ENCODE data around the gene MAST3.
"Not testable (repeated sequence)": the region's sequence is repeated elsewhere in the genome, so short reads cannot be mapped to it uniquely, and the experiment has no call there.

The MAST3 gene

DNA sequence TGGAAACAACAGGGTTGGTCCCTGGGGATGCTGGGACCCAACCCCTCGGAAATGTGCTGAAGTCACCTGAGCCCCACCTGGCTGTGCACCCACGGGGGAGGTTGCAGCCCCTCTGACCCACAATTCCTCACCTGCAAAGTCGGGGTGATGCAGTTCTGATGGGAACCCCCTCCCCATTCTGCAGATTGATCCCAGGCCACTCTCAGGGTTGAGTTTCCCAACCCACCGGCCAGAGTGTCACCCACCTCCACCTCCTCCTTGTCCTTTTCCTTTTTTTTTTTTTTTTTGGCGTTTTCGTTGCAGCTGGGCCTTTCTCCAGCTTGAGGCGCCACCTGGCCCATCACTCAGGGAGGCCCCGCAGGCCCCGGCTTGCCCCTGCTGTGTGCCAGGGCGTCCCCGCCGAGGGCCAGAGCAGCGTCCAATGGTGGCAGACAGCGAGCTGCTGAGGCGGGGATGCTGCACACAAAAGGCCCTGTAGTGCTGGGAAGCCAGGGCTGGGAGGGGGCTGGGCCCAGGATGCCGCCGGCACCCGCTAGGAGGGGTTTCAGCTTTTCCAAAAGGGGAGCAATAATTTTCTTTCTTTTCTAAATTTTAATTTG, 60.0 kb downstream of the MAST3 start:
- DNase-seq (ENCODE audit: low spot score): peak; percentile 62

DNA sequence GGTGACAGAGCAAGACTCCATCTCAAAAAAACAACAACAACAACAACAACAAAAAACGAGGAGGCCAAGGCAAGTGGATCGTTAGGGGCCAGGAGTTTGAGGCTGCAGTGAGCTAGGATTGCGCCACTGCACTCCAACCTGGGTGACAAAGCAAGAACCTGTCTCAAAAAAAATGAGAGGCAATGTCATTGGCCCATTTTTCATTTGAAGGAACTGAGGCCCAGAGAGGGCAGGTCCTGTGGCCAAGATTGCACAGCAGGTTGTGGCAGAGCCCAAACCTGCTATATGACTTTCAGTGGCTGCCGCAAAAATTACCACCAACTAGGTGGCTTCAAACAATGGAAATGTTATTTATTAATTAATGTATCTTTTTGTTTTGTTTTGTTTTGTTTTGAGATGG, 60.9 kb downstream of the MAST3 start:
- no peak for DNase-seq (ENCODE audit: low spot score)

DNA sequence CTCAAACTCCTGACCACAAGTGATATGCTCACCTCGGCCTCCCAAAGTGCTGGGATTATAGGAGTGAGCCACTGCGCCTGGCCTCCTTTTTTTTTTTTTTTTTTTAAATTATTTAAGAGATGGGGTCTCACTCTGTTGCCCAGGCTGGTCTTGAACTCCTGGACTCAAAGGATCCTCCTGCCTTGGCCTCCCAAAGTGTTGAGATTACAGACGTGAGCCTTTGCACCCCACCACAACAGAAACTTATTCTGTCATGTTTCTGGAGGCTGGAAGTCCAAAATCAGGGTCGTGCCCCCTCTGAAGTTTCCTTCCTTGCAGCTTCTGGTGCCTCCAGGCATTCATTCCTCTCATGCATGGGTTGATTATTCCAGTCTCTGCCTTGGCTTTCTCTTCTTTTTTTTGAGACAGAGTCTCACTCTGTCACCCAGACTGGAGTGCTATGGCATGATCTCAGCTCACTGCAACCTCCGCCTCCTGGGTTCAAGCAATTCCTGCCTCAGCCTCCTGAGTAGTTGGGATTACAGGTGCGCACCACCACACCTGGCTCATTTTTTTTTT, 61.6 kb downstream of the MAST3 start:
- DNase-seq (ENCODE audit: low spot score): not testable (repeated sequence)

DNA sequence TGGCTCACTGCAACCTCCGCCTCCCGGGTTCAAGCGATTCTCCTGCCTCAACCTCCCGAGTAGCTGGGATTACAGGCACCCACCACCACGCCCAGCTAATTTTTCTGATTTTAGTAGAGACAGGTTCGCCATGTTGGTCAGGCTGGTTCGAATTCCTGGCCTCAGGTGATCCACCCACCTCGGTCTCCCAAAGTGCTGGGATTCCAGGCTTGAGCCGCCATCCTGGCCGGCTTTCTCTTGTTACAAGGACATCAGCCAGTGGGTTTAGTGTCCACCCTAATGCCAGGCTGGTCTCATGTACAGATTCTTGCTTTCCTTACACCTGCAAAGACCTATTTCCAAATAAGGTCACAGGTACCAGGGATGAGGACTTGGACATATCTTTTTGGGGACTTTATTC, 62.2 kb downstream of the MAST3 start:
- DNase-seq (ENCODE audit: low spot score): no peak

DNA sequence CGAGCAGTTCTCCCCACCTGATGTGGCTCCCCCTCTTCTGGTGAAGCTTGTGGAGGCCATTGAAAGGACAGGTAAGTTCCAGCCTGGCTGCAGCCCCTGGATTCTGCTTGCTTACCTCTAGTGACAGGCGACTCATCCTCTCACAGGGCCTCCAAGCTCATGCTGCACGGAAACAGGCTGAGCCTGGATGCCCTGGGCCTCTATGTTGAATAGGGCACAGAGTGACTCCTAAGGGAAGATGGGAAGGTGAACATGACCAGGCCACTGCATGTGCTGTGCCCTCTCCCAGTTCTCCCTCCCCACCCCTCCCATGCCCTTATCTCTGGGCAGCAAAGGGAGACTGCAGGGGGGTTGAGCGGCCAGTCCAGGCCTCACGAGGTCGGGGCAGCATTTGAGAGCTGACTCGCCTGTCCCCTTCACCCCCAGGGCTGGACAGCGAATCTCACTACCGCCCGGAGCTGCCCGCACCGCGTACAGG, 63.0 kb downstream of the MAST3 start:
- DNase-seq (ENCODE audit: low spot score): no peak

DNA sequence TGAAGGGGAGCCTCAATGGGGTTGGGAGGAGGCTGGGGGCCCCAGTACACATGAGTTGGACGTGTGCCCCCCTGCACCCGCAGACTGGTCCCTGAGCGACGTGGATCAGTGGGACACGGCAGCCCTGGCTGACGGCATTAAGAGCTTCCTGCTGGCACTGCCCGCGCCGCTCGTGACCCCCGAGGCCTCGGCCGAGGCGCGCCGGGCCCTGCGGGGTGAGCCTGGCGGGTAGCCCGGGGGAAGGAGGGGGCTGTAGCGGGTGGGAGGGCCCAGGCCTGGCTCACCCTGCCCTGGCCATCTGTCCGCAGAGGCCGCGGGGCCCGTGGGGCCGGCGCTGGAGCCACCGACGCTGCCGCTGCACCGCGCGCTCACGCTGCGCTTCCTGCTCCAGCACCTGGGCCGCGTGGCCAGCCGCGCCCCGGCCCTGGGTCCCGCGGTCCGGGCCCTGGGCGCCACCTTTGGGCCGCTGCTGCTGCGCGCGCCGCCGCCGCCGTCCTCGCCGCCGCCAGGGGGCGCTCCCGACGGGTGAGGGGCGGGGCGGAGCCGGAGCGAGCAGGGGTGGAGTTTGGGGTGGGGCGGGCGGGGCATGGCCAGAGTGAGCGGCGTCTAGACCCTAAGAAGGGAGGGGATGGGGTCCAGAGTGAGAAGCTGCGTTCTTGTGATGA, 63.5 kb downstream of the MAST3 start:
- DNase-seq (ENCODE audit: low spot score): peak; percentile 32

DNA sequence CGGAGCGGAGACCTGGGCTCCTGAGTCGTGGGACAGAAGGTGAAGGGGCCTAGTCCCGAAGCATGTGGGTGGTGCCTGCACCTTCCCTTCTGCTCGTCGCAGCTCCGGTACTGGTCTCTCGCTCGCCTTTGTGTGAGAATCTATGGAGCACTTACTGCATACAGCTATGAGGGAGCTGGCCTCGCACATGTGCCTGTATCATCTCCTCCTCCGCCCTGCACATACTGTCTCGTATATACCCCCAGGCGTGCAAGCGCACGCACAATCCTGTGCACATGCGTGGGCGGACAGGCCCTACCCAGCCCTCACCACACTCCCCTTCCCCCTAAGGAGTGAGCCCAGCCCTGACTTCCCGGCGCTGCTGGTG, 64.0 kb downstream of the MAST3 start:
- DNase-seq (ENCODE audit: low spot score): no peak

DNA sequence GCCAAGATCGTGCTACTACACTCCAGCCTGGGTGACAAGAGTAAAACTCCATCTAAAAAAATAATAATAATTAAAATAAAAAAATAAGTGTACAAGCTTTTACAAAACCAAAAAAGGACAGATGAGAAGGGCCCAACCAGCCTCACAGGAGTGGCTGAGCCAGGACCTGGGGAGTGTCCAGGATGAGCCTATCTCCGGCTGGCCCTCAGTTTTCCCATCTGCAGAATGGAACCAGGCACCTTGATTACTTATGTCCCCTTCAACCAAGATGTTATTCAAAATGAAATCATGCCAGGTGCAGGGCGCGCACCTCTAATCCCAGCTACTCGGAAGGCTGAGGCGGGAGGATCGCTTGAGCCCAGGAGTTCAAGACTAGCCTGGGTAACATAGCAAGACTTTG, 66.5 kb downstream of the MAST3 start:
- no peak for DNase-seq (ENCODE audit: low spot score)

DNA sequence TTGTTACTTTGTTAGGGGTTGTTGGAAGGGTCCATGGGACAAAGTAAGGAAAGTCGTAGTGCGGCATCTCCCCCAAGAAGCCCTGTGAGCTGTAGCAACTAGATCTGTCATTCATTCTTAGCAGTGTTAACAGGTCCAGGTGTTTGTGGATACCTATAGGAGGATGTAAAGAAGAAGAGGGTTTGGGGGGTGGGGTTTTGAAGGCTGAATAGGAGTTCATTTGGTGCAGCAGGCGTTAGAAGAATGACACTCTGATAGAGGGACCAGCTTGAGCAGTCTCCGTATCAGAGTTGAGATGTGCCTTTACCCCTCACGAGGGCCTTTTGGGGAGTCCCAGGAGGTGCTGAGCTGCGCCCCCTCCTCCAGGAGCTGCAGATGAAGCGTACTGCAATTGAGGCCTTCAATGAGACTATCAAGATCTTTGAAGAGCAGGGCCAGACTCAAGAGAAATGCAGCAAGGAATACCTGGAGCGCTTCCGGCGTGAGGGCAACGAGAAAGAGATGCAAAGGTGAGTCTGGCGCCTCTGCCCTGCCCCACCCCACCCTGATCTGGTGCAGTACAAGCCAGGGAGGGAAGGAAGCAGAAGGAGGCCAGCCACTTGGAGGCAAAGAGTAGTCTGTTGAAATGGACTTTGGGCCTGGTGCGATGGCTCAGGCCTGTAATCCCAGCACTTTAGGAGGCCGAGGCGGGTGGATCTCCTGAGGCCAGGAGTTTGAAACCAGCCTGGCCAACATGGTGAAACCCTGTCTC, 68.4 kb downstream of the MAST3 start:
- DNase-seq (ENCODE audit: low spot score): no peak

DNA sequence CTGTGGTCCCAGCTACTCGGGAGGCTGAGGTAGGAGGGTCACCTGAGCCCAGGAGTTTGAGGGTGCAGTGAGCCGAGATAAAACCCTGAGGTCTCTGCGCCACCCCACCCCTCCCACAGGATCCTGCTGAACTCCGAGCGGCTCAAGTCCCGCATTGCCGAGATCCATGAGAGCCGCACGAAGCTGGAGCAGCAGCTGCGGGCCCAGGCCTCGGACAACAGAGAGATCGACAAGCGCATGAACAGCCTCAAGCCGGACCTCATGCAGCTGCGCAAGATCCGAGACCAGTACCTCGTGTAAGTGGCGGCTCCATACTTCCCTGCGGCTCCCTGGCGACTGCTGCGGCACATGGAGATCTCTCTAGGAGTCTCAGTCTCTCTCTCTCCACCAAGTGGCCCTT, 69.4 kb downstream of the MAST3 start:
- DNase-seq (ENCODE audit: low spot score): no peak

DNA sequence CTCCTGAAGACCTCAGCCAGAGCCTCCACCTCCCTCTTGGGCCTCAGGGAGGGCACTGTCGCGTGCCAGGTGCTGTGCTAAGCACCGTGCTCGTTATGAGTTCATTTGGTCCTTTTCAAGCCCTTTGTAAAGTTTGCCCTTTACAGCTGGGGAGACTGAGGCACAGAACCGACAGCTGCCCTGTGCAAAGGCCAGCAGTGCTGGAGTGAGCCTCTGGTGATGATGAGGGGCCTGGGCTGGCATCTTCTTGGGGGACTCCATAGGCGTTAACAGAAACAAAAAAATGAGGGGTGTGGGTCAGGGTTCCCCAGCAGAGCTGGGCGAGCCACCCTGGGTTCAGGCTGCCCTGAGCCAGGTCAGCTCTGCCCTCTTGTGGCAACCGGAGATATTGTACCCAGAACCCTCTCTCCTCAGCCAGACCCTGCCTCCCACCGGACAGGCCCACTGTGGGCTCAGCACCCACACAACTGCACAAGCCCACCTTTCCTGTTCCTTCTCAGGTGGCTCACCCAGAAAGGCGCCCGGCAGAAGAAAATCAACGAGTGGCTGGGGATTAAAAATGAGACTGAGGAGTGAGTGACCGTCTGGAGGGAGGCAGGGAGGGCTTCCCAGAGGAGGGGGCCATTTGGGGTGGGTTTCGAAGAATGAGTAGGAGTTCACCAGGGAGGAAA, 70.5 kb downstream of the MAST3 start:
- DNase-seq (ENCODE audit: low spot score): no peak

DNA sequence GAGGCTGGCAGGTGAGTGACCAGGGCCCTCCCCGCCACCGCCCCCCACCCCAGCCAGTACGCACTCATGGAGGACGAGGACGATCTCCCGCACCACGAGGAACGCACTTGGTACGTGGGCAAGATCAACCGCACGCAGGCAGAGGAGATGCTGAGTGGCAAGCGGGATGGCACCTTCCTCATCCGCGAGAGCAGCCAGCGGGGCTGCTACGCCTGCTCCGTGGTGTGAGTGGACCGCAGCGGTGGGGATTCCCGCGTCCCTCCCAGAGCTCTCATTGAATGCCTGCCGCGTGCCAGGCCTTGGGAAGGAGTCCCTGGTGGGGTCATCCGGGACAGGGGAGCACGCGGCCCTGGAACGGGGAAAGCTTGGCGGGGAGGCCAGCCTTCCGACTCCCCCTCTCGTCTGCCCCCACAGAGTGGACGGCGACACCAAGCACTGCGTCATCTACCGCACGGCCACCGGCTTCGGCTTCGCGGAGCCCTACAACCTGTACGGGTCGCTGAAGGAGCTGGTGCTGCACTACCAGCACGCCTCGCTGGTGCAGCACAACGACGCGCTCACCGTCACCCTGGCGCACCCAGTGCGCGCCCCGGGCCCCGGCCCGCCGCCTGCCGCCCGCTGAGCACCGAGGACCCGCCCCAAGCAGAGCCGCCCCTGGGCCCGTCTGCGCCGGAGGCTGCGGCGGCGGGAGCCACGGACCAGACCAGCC, 71.2 kb downstream of the MAST3 start:
- DNase-seq (ENCODE audit: low spot score): no peak

DNA sequence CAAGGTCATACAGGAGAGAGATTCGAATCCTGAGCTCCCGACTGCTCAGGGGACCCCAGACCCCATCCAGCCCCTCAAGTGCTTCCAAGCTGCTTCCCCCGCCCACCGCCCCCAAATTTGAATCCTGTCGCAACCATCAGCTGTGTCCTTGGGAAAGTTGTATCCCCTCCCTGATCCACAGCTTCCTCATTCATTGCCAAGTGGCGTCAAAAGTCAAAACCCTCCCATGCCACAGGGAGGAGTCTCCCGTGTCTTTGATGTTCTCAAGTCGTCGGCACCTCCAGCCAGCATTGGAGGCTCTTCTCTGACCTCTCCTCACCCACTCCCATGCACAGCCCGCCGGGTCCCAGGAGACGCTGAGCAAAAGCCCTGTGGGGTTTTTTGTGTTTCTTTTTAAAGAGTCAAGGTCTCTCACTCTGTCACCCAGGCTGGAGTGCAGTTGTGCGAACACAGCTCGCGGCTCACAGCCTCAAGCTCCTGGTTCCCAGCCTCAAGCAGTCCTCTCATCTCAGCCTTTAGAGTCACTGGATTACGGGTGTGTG, 73.2 kb downstream of the MAST3 start:
- DNase-seq (ENCODE audit: low spot score): no peak

DNA sequence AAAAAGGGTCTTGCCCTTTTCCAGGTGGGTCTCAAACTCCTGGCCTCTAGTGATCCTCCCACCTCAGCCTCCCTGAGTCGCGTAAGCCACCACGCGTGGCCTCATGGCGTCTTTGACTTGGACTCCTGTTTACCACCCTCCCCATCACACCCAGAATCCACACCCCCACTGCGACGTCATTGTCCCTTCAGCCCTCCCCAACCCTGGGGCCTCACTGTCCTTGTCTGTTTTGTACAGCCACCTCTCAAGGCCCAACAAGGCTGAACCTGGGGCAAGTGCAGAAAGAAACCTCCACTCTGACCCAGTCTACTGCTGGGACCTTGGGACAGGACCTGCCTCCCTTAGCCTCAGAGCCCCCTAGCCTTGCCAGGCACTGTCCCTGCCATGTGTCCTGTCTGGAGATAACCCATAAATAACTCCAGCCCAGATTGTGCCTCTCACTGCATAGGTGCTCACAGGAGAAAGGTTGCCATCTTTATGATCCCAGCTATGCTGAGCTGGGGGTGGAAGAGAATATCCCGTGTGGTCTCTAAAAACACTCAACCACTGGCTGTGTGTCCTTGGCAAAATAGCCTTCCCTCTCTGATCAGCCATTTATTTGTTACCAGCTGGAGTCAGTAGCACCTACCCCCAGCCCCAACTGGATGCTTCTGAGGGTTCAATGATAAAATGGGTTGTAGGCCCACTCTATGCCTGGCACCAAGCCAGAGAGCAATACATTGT, 74.2 kb downstream of the MAST3 start:
- no peak for DNase-seq (ENCODE audit: low spot score)

DNA sequence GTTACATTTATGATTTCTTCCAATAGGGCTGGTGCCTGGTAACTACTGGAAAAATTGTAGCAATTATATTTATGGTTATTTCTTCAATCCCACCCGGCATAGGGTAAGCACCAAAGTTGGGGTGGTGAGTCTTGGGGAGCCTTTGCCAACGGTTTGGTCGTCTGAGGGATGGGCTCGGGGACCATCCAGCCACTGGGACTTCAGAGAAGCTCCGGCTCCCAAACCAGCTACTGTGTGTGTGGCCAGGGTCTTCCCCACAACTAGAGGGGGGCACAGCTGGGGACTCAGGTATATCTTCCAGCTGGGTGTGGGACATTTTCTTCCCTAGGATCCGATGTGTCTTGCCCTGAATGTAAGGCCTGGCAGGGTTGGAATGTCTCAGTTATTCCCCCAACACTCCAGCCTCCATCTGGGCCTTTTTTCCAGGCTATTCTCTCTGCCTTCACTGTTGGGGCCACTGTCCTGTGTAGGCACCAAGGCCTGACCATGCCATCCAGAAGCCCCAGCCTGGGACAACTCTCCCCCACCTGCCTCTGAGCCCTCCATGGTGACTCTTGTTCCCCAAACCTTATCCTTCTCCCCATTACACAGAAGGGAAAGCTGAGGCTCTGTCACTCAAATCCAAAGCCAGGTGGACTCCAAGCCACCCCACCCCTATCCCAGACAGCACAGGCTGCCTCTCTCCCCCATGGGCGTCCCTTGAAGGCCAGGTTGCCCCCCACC, 74.9 kb downstream of the MAST3 start:
- no peak for DNase-seq (ENCODE audit: low spot score)

DNA sequence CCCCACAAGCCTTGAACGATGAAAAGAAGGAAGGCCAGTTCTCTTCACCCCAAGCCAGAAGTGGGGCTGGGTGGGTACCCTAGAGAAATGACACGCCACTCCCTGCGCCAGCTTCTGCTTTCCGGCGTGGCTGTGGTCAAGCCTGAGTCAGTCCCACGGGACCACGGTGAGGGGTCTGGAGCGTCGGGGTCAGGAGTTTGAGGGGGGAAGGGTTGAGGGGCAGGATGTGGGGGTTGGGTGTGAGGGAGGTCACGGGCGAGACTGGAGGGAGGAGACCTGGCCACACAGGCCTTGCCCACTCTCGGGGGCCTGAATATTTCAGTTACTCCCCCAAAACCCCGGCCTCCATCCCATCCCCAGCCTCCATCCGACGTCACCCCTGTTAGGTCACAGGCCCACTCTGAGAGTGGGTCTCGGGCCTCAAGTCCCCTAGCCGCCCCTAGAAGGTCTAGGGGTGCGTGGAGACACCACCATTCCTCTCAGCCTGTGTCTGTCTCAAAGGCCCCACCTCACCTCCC, 75.5 kb downstream of the MAST3 start:
- DNase-seq (ENCODE audit: low spot score): no peak

DNA sequence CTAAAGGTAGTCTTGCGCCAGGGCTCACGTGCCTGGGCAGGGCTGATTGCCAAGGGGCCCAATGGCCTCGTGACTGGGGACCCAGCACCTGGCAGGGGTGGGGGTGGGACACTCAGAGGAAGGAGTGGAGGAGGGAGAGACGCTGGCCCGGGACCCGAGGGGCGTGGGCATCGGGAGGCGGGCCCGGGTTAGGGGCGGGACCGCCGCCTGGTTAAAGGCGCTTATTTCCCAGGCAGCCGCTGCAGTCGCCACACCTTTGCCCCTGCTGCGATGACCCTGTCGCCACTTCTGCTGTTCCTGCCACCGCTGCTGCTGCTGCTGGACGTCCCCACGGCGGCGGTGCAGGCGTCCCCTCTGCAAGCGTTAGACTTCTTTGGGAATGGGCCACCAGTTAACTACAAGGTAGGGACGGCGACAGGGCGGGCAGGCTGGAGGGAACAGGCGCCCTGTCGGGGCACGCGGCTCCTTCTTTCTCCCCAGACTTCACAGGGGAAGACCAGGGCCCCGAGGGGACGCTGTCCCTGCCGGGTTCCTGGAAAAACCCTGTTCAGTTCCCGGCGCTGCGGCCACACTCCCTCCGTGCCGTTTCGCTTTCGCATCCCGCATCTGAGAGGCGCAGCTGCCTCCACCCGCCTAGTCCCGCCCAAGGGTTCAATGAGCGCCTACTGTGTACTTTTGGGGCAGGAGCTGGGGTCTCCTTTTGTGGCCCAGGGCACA, 76.2 kb downstream of the MAST3 start, which contains the start of gene IFI30:
Gene IFI30, plus strand, starts transcription at position 242 of the 717 bp plus-strand sequence. Its CDS starts 29 bp downstream, at position 271.
- no peak for DNase-seq (ENCODE audit: low spot score)

DNA sequence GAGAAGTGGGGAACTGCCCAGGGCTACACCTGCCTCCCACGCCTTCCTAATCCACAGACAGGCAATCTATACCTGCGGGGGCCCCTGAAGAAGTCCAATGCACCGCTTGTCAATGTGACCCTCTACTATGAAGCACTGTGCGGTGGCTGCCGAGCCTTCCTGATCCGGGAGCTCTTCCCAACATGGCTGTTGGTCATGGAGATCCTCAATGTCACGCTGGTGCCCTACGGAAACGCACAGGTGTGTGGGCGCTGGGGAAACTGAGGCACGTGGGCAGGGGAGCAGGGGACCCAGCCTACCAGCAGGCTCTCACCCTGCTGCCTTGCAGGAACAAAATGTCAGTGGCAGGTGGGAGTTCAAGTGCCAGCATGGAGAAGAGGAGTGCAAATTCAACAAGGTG, 77.4 kb downstream of the MAST3 start:
- DNase-seq (ENCODE audit: low spot score): no peak
